GM12872 (cell line): ENCODE data around the gene RNF34.

Source experiments
- TF ChIP-seq, protein P1 (sequence below): IDR thresholded peaks from 3 replicates; pipeline ENCODE4 v1.5.1; 2011; ENCODE audit warnings: low read depth, mild to moderate bottlenecking, low read length, moderate library complexity; ENCODE audit not compliant: insufficient read depth

Gene RNF34

DNA sequence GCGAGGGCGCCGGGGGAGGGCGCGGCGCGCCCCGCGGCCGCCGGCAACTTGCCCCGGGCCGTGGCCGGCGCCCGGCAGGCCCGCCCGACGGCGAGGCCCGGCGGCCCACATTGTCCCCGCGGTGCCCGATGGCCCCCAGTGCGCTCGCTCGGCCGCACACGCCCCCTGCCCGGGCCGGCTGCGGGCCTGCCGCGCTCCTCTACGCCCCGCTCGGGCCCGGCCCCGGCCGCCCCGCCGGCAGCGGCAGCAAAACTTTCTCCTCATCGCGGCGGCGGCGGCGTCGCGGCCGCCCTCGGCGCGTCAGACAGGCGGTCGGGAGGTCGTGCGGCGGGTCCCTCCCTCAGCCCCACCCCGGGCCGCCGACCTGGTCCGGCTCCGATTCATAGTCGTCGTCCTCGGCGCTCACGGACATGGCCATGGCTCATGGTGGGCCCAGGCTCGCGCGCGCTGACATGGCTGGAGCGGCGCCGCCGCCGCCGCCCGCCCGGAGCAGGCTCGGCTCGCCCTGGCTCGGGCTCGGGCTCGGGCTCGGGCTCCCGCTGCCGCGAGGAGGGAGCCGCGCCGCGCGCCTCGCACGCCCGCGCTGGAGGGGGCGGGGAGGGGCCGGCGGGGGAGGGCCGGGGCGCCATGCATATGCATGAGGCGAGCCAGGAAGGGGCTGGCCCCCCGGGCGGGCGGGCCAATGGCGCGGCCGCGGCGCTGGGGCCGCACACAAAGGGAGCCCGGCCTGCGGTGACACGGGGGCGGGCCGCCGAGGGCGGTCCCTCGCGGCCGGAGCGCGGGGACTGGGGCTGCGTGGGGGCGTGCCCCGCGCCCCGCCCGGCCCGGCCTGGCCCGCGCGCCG, 67.1 kb downstream of the RNF34 start:
- TF ChIP-seq, protein P1, sequence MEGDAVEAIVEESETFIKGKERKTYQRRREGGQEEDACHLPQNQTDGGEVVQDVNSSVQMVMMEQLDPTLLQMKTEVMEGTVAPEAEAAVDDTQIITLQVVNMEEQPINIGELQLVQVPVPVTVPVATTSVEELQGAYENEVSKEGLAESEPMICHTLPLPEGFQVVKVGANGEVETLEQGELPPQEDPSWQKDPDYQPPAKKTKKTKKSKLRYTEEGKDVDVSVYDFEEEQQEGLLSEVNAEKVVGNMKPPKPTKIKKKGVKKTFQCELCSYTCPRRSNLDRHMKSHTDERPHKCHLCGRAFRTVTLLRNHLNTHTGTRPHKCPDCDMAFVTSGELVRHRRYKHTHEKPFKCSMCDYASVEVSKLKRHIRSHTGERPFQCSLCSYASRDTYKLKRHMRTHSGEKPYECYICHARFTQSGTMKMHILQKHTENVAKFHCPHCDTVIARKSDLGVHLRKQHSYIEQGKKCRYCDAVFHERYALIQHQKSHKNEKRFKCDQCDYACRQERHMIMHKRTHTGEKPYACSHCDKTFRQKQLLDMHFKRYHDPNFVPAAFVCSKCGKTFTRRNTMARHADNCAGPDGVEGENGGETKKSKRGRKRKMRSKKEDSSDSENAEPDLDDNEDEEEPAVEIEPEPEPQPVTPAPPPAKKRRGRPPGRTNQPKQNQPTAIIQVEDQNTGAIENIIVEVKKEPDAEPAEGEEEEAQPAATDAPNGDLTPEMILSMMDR = no peak

DNA sequence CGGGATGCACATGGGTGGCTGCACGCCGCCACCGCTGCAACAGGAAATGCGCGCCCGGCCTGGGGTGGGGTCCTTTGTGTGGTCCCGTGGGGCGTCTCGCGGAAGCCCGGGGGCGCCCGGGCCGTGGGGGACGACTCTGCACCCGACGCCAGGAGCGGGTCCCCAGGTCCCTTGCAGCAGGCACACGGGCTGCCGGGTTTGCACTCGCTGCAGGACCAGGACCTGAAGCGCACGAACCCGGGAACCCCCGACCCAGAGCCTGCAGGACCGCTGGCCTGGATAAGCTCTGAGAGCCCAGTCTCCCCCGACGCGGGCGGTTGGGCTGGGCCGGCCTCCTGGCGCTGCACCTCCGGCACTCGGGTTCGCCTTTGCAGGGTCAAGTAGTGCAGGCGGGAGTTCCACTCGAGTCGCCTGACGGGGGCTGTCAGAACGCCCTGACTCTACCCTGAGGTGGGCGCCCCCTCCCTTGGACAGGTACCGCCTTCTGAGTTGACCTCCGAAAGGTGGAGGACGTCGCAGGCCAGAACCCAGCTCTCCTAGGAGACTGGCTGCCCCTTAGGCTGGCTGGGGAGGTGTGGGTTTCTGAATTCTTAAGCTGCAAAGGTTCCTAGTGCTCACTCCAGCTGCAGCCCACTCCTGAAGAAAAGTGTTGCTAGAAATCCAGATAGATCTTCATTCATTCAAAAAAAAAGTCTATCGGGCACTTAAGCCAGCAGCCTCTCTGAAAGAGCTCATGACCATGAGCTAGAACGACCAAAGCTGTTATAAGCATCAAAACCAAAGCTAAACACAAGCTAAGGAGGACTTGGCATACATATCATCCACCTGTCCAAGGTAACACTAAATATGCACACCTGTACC, 68.0 kb downstream of the RNF34 start:
- TF ChIP-seq, protein P1 = no peak

DNA sequence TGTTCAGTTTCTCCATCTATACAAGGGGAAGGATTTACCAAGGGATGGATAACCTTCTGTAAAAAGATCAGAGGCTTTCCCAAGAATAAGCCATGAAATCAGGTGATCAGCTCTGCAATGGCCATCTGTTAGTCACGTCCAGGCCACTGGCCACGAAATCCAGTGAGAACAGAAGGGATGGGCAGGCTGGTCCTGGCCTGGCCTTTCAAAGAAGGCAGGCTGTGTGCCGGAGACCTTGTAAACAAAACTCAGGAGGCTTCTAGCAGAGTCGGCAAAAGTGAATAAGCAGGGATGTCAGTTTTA, 68.5 kb downstream of the RNF34 start:
- TF ChIP-seq, protein P1 = no peak

DNA sequence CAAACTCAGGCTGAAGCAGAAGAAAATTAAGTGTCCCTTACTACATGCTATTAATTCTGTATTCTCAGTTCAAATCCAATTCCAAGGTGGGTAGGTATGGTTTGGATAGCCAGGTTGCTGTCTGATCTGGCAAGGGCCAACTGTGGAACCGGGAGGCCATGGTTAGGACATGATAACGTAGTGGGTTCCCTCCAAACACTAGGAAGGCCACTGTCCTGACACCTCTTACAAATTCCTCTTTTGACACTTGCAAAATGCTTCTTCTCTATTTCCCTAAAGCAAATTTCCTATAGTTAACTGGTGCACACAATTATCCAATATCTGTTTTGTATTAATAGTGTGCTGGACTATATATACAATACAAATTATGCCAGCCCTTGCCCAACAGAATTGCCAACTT, 70.8 kb downstream of the RNF34 start:
- TF ChIP-seq, protein P1 = no peak

GRCh38 chr12:121472150-121472905, 72.4 kb downstream of the RNF34 start:
- TF ChIP-seq, protein P1 = no peak
